Common myeloid progenitor, CD34-positive (primary cell): ENCODE results near the gene AAK1.
A peak's percentile ranks its signal among the peaks of the same experiment; 100 is the strongest.

Source experiments
- CTCF ChIA-PET: fragments of 350-600 bp; sonication (Branson Sonifier 250); formaldehyde crosslinking; loops from one replicate; lab custom pipeline; 2021; ENCODE audit warnings: antibody characterized with exemption; lab: Charles Lee
- POLR2A ChIA-PET: fragments of 350-600 bp; sonication (Branson Sonifier 250); formaldehyde crosslinking; loops from one replicate; lab custom pipeline; 2021; ENCODE audit warnings: antibody characterized with exemption; lab: Charles Lee
- DNase-seq, 3 donors: peaks; one replicate each; pipeline versions ENCODE4 v3.0.0 to v3.0.0-alpha.2; 2013
- H3K27ac ChIP-seq, 2 experiments: 1 replicate in 1 of 2; 2 replicates in 1 of 2; pipeline ENCODE4 v1.7.0; 2013; ENCODE audit warnings: inconsistent platforms in 2 of 2, low read length in 2 of 2, mild to moderate bottlenecking in 2 of 2, low read depth in 1 of 2, moderate library complexity in 1 of 2; ENCODE audit not compliant: severe bottlenecking in 2 of 2, insufficient read depth in 1 of 2, poor library complexity in 1 of 2
- H3K27me3 ChIP-seq, 5 experiments: replicated peaks in 2 of 5; 1 replicate in 3 of 5; 2 replicates in 2 of 5; pipeline versions ENCODE4 v1.6.1 to v1.7.0; 2013; ENCODE audit warnings: low read length in 4 of 5, mild to moderate bottlenecking in 2 of 5, moderate library complexity in 2 of 5, inconsistent platforms in 1 of 5; ENCODE audit not compliant: insufficient read depth in 5 of 5, control insufficient read depth in 4 of 5
- H3K36me3 ChIP-seq, 4 experiments: 1 replicate in 2 of 4; 2 replicates in 2 of 4; pipeline versions ENCODE4 v1.6.1 to v1.7.0; 2013; ENCODE audit warnings: low read length in 3 of 4, control low read depth in 1 of 4, mild to moderate bottlenecking in 1 of 4; ENCODE audit not compliant: control insufficient read depth in 4 of 4, insufficient read depth in 4 of 4
- H3K4me1 ChIP-seq, 4 experiments: 1 replicate in 3 of 4; 2 replicates in 1 of 4; pipeline versions ENCODE4 v1.6.1 to v1.7.1; 2013; ENCODE audit warnings: low read length in 3 of 4, mild to moderate bottlenecking in 3 of 4, control low read depth in 1 of 4, inconsistent platforms in 1 of 4, moderate library complexity in 1 of 4; ENCODE audit not compliant: control insufficient read depth in 4 of 4, insufficient read depth in 4 of 4; ENCODE audit errors: control extremely low read depth in 1 of 4
- H3K4me3 ChIP-seq, 7 experiments: 1 replicate in 4 of 7; 2 replicates in 3 of 7; pipeline versions ENCODE4 v1.5.1 to v1.7.0; 2013; ENCODE audit warnings: mild to moderate bottlenecking in 7 of 7, low read length in 6 of 7, moderate library complexity in 6 of 7, inconsistent platforms in 2 of 7, low read depth in 2 of 7, control low read depth in 1 of 7; ENCODE audit not compliant: insufficient read depth in 4 of 7, control insufficient read depth in 1 of 7; ENCODE audit errors: extremely low read depth in 1 of 7
- H3K9me3 ChIP-seq, 5 experiments: 1 replicate in 4 of 5; 2 replicates in 1 of 5; pipeline versions ENCODE4 v1.6.1 to v1.7.1; 2013; ENCODE audit warnings: low read length in 4 of 5, mild to moderate bottlenecking in 2 of 5, inconsistent platforms in 1 of 5, low read depth in 1 of 5, moderate library complexity in 1 of 5; ENCODE audit not compliant: control insufficient read depth in 4 of 5, insufficient read depth in 2 of 5; ENCODE audit errors: control extremely low read depth in 1 of 5
- WGBS: methylation state at CpG from one replicate; pipeline ENCODE4 v1.1.5; 2013; ENCODE audit not compliant: insufficient coverage; 5-methylcytosine and 5-hydroxymethylcytosine counted together

The AAK1 gene

GRCh38 chr2:69588403-69588802 is 55.1 kb downstream of the AAK1 start:
- peaks cover 6 to 24% (median 13%) of the 10 kb centered on the region in 4 experiments for H3K4me1 ChIP-seq
- DNase-seq: no peak
- CTCF ChIA-PET: interaction anchor here (1.2 to 13.7 kb wide), 2 partner anchors 15 to 21 kb away, joined by 4 to 125 read pairs; no protein-coding TSS in a partner anchor
- POLR2A ChIA-PET: no interaction called here
- H3K4me3 ChIP-seq: no peak overlapping the region
- H3K27me3 ChIP-seq: no peaks in the 10 kb centered on the region
- no peaks in the 10 kb centered on the region for H3K9me3 ChIP-seq
- peaks cover 0 to 3% (median 0%) of the 10 kb centered on the region in 4 experiments for H3K36me3 ChIP-seq
- 100% methylated on average over 2 of the region's 3 CpGs for WGBS
- H3K27ac ChIP-seq: no peak overlapping the region

- no peak for DNase-seq
- H3K36me3 ChIP-seq: peaks cover 0 to 3% (median 0%) of the 10 kb centered on the region in 4 experiments
- H3K9me3 ChIP-seq: no peaks in the 10 kb centered on the region
- H3K27me3 ChIP-seq: no peaks in the 10 kb centered on the region
- H3K4me1 ChIP-seq: peaks cover 24 to 42% (median 35%) of the 10 kb centered on the region in 4 experiments
- no peak overlapping the region for H3K4me3 ChIP-seq
- WGBS: 99% methylated on average over 6 of the region's 6 CpGs
- ChIA-PET CTCF (interaction anchor here (1.0 to 13.7 kb wide), 4 partner anchors 9 to 26 kb away, joined by 4 to 125 read pairs (median 12); no protein-coding TSS in a partner anchor), POLR2A (no interaction called here)
- H3K27ac ChIP-seq: no peak overlapping the region
Observed at GRCh38 chr2:69585855-69586555, 57.5 kb downstream of the AAK1 start.

GRCh38 chr2:69584127-69584889 is 59.2 kb downstream of the AAK1 start:
- ChIA-PET CTCF (interaction anchor here (1.2 to 13.7 kb wide), 5 partner anchors 9 to 25 kb away, joined by 3 to 125 read pairs (median 7); no protein-coding TSS in a partner anchor), POLR2A (no interaction called here)
- Histone ChIP-seq H3K9me3 (no peaks in the 10 kb centered on the region), H3K27ac (no peak overlapping the region), H3K27me3 (no peaks in the 10 kb centered on the region), H3K36me3 (peaks cover 0 to 3% (median 0%) of the 10 kb centered on the region in 4 experiments), H3K4me3 (no peak overlapping the region), H3K4me1 (peaks cover 24 to 55% (median 42%) of the 10 kb centered on the region in 4 experiments)
- WGBS: 96% methylated on average over 5 of the region's 9 CpGs
- no peak for DNase-seq

GRCh38 chr2:69583321-69583833 is 60.2 kb downstream of the AAK1 start:
- CTCF ChIA-PET: interaction anchor here (1.2 to 13.7 kb wide), 6 partner anchors 10 to 61 kb away, joined by 3 to 125 read pairs (median 8); partner anchors contain the start of gene AAK1
- WGBS: 38% methylated on average over 2 of the region's 3 CpGs
- POLR2A ChIA-PET: interaction anchor here (1.2 kb wide), 2 partner anchors 60 to 61 kb away, joined by 3 to 5 read pairs; partner anchors contain the start of gene AAK1
- H3K9me3 ChIP-seq: no peaks in the 10 kb centered on the region
- peaks cover 24 to 61% (median 42%) of the 10 kb centered on the region in 4 experiments for H3K4me1 ChIP-seq
- H3K27ac ChIP-seq: peak overlapping the region in 1 of 2 experiments; percentile 69
- peak in 1 of 3 donors; percentile 20 for DNase-seq
- H3K4me3 ChIP-seq: peak overlapping the region in 3 of 7 experiments; percentile 58 to 70 (median 58)
- peaks cover 0 to 3% (median 0%) of the 10 kb centered on the region in 4 experiments for H3K36me3 ChIP-seq
- no peaks in the 10 kb centered on the region for H3K27me3 ChIP-seq

- Histone ChIP-seq H3K4me1 (peaks cover 24 to 68% (median 45%) of the 10 kb centered on the region in 4 experiments), H3K9me3 (no peaks in the 10 kb centered on the region), H3K4me3 (peak overlapping the region in 6 of 7 experiments; percentile 19 to 70 (median 53)), H3K27me3 (no peaks in the 10 kb centered on the region), H3K36me3 (peaks cover 0 to 3% (median 0%) of the 10 kb centered on the region in 4 experiments), H3K27ac (peak overlapping the region in 1 of 2 experiments; percentile 69)
- ChIA-PET CTCF (interaction anchor here (1.1 to 13.7 kb wide), 8 partner anchors 10 to 141 kb away, joined by 3 to 125 read pairs (median 6); partner anchors contain the start of gene AAK1), POLR2A (interaction anchor here (1.2 kb wide), 2 partner anchors 61 to 62 kb away, joined by 3 to 5 read pairs; partner anchors contain the start of gene AAK1)
- 0% methylated on average over 1 of the region's 3 CpGs for WGBS
- DNase-seq: peak; percentile 50 to 89 (median 86)
Observed at GRCh38 chr2:69582582-69583176, 60.9 kb downstream of the AAK1 start.
